ENCODE measurements around the gene CYGB. TPM values are rescaled to one million over a fixed set of nuclear protein-coding genes. Genes with fewer than 3 reads are reported as not detected.
A peak's percentile ranks its signal among the peaks of the same experiment; 100 is the strongest.

The CYGB gene
- total and polyA plus RNA-seq, 12 donors, result 6.3 to 38.3 (median 14.3) TPM

DNA sequence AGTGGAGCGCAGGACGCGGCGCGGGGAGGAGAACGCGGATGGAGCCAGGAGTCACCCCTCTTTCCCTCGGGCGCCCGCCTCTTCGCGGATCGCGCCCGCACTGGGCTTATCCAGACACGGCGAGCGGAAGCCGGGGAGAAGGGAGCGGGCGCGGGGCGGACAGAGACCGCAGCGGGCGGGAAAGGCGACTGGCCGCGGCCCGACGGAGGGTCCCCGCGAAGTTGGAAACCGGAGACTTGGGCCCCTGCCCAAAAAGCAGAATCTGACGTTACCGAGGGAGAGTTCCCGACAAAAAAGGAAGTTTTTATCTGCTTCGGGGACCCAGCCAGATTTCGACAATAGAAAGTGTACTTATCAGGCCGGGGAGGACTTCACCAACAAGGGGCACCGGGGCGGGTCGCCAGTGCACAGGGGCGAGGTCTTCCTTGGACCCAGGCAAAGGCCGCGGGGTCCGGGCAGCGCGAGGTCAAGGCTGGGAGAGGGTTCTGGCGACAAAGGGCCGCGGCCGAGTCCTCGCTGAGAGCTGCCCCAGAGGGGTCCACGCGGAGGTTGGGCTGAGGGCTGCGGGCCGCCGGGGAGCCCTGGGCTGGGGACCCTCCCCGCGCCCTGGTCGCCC is 47.6 kb upstream of the CYGB start:
- no peaks in the 10 kb centered on the region for H3K27me3 ChIP-seq
- intact Hi-C loops (cut with DNase I), result loop anchor here (5.0 to 10.0 kb wide), 2 partner anchors 60 to 63 kb away; no protein-coding TSS in a partner anchor

DNA sequence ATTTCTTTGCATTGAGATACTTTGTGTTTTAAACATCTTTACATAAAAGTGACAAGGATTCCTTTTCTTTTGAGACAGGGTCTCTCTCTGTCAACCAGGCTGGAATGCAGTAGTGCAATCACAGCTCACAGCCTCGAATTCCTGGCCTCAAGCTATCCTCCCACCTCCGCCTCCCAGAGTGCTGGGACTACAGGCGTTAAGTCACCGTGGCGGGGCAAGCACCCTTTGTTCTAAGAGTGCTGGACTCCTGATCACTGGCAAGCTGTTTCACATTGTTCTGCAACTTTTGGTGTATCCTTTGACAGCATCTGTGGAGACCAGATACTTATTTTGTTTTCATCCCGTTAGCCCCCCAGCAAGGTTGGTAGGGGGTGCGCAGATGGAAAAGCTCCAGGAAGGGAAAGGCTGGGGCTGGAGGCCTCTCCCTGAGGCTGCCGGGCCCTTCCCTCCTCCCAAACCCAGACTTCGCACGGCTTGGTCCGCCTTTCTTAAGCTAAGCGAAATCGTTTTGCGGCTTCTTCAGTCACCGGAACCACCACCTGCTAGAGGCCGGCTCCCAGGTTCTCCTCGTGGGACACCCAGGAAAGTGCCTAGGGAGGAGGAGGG is 47.0 kb upstream of the CYGB start:
- WGBS, 4 donors, result 35 to 58% (median 46%) methylated on average over 11 to 17 of the region's 17 CpGs
- H3K4me3 ChIP-seq, result peak overlapping the region in 2 of 4 donors; percentile 57 to 77
- H3K27ac ChIP-seq, result peak overlapping the region in 1 of 5 donors; percentile 30
- TF ChIP-seq, protein P1, sequence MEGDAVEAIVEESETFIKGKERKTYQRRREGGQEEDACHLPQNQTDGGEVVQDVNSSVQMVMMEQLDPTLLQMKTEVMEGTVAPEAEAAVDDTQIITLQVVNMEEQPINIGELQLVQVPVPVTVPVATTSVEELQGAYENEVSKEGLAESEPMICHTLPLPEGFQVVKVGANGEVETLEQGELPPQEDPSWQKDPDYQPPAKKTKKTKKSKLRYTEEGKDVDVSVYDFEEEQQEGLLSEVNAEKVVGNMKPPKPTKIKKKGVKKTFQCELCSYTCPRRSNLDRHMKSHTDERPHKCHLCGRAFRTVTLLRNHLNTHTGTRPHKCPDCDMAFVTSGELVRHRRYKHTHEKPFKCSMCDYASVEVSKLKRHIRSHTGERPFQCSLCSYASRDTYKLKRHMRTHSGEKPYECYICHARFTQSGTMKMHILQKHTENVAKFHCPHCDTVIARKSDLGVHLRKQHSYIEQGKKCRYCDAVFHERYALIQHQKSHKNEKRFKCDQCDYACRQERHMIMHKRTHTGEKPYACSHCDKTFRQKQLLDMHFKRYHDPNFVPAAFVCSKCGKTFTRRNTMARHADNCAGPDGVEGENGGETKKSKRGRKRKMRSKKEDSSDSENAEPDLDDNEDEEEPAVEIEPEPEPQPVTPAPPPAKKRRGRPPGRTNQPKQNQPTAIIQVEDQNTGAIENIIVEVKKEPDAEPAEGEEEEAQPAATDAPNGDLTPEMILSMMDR (IDR thresholded peaks at IDR 0.05), result no peak
- TF ChIP-seq POLR2A (IDR thresholded peaks at IDR 0.05), result no peak
- intact Hi-C loops (cut with DNase I), result loop anchor here (5.0 to 10.0 kb wide), 2 partner anchors 60 to 62 kb away; no protein-coding TSS in a partner anchor
- no peaks in the 10 kb centered on the region for H3K9me3 ChIP-seq (replicated peaks in 1 of 3)
- H3K4me1 ChIP-seq (replicated peaks in 1 of 2), result peaks cover 0 to 13% of the 10 kb centered on the region in 2 donors
- DNase-seq, result no peak
- H3K36me3 ChIP-seq (replicated peaks in 1 of 2), result no peaks in the 10 kb centered on the region
- no peaks in the 10 kb centered on the region for H3K27me3 ChIP-seq

More for the DNA sequence above, 47.6 kb upstream of the CYGB start:
- no peak for TF ChIP-seq POLR2A (IDR thresholded peaks at IDR 0.05)
- TF ChIP-seq, protein P1 (IDR thresholded peaks at IDR 0.05), result no peak
- DNase-seq, result peak in 3 of 7 donors; percentile 27 to 33 (median 32)
- H3K27ac ChIP-seq, result peak overlapping the region in 2 of 5 donors; percentile 30 to 61
- no peaks in the 10 kb centered on the region for H3K9me3 ChIP-seq (replicated peaks in 1 of 3)
- no peaks in the 10 kb centered on the region for H3K36me3 ChIP-seq (replicated peaks in 1 of 2)
- H3K4me1 ChIP-seq (replicated peaks in 1 of 2), result peaks cover 0 to 13% of the 10 kb centered on the region in 2 donors
- 1 to 3% (median 2%) methylated on average over 15 to 62 of the region's 62 CpGs; no CpG with 5 or more reads in 1 of the 4 donors for WGBS, 4 donors
- peak overlapping the region in 3 of 4 donors; percentile 6 to 77 (median 57) for H3K4me3 ChIP-seq

DNA sequence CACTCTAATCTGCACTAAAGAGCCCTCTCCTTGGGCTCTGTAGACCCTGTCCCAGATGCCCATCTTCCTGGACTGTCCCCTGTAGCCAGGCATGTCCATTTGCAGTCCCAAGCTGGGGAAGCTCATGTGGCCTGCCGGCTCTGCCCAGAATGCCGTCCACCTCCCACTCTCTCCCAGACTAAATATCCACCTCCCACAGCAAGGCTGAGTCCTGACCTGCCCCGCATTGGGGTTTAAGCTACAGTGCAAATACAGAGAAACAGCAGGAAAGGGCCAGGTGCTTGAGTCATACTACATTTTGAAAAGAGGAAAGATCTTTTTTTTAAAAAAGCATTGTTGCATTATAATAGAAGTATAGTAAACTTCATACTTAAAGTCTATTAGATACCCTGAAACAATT is 45.2 kb upstream of the CYGB start:
- no peak for TF ChIP-seq POLR2A (IDR thresholded peaks at IDR 0.05)
- TF ChIP-seq, protein P1 (IDR thresholded peaks at IDR 0.05), result no peak
- peaks cover 0 to 13% of the 10 kb centered on the region in 2 donors for H3K4me1 ChIP-seq (replicated peaks in 1 of 2)
- 29 to 61% (median 46%) methylated on average over 3 of the region's 3 CpGs for WGBS, 4 donors
- no peak for DNase-seq
- H3K27me3 ChIP-seq, result no peaks in the 10 kb centered on the region
- intact Hi-C loops (cut with DNase I), result loop anchor here in 1 of 2 donors (10.0 kb wide), 1 partner anchor 58 kb away; no protein-coding TSS in a partner anchor
- H3K27ac ChIP-seq, result no peak overlapping the region
- no peak overlapping the region for H3K4me3 ChIP-seq
- H3K9me3 ChIP-seq (replicated peaks in 1 of 3), result no peaks in the 10 kb centered on the region
- H3K36me3 ChIP-seq (replicated peaks in 1 of 2), result no peaks in the 10 kb centered on the region

DNA sequence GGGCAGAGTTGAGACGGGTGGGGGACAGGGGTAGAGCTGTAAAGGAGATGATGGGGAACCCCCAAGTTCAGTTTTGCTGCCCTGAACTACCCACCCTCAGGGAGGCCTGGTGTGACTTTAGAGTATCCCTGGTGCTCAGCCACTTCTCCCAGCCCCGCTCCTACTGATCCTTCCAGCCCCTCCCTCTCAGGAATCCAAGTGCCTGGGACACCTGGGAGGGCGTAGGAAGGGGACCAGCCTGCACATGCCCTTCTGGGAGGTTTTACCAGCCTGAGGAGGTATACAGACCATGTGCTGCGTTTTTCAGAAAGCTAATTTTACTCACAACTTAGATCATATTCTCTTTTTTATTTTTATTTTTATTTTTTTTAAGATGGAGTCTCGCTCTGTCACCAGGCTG is 44.0 kb upstream of the CYGB start:
- no peak overlapping the region for H3K27ac ChIP-seq
- no peaks in the 10 kb centered on the region for H3K27me3 ChIP-seq
- intact Hi-C loops (cut with DNase I), result loop anchor here in 1 of 2 donors (10.0 kb wide), 1 partner anchor 57 kb away; no protein-coding TSS in a partner anchor
- H3K4me3 ChIP-seq, result no peak overlapping the region
- TF ChIP-seq, protein P1 (IDR thresholded peaks at IDR 0.05), result no peak
- TF ChIP-seq POLR2A (IDR thresholded peaks at IDR 0.05), result no peak
- no peaks in the 10 kb centered on the region for H3K36me3 ChIP-seq (replicated peaks in 1 of 2)
- no peak for DNase-seq
- no peaks in the 10 kb centered on the region for H3K9me3 ChIP-seq (replicated peaks in 1 of 3)
- WGBS, 4 donors, result 87 to 93% (median 92%) methylated on average over 5 of the region's 5 CpGs
- H3K4me1 ChIP-seq (replicated peaks in 1 of 2), result peaks cover 0 to 13% of the 10 kb centered on the region in 2 donors

Data from adrenal gland (tissue), 12 donors.